Measurements from ENCODE around the gene DHX16.

The DHX16 gene

DNA sequence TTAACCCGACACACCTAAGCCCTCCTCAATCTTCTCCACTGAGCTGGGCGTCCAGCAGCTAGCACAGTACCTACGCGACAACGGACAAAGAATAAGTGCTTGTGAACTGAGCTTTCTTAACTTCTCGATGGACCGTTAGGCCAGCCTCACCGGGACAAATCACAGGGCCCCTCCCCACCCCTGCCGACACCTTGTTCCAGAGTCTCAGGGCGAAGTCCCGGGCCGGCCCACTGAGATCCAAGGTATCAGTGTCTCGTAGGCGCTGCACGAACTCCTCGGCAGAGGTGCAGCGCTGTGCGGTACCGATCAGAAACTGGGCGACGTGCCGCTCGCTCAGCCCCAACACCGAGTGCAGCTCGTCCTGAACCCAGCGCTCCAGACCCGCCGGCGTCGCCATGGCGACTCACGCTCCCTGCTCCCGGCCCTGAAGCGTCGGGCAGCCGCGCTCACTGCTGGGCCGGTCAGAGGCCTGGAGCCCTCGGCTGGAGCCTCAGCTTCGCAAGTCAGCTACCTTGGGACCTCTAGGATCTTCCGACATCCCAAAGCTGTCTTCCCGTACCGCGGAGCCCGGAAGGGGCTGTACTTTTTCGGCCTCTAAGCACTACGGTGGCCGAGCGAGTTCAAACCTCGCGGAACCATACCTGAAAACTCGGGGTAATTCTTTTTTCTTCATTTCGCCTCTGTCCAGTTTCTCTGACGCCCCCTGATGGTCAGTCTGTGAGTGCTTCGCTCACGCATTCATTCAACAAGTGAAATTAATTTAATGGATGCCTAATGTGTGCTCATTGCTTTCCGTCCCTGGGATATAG is at the start of gene DHX16:
TSS of gene DHX16 (minus strand) at position 562 of the 809 bp plus-strand sequence. CDS start at position 397, 165 bp downstream.
- TF ChIP-seq, protein P1, sequence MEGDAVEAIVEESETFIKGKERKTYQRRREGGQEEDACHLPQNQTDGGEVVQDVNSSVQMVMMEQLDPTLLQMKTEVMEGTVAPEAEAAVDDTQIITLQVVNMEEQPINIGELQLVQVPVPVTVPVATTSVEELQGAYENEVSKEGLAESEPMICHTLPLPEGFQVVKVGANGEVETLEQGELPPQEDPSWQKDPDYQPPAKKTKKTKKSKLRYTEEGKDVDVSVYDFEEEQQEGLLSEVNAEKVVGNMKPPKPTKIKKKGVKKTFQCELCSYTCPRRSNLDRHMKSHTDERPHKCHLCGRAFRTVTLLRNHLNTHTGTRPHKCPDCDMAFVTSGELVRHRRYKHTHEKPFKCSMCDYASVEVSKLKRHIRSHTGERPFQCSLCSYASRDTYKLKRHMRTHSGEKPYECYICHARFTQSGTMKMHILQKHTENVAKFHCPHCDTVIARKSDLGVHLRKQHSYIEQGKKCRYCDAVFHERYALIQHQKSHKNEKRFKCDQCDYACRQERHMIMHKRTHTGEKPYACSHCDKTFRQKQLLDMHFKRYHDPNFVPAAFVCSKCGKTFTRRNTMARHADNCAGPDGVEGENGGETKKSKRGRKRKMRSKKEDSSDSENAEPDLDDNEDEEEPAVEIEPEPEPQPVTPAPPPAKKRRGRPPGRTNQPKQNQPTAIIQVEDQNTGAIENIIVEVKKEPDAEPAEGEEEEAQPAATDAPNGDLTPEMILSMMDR (IDR thresholded peaks at IDR 0.05; ENCODE audit: borderline replicate concordance, insufficient read depth, low read depth, low read length), result peak; percentile 75
- H3K4me3 ChIP-seq (ENCODE audit: low read depth, low read length), result peak within 1 kb of the TSS; percentile 77

DNA sequence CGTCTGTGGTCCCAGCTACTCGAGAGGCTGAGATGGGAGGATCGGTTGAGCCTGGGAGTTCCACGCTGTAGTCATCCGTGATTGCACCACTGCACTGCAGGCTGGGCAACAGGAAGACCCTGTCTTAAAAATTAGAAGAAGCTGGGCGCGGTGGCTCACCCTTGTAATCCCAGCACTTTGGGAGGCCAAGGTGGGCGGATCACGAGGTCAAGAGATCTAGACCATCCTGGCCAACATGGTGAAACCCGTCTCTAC is 49.1 kb upstream of the DHX16 start:
- H3K4me3 ChIP-seq (ENCODE audit: low read depth, low read length), result peak overlapping the region; percentile 71

DNA sequence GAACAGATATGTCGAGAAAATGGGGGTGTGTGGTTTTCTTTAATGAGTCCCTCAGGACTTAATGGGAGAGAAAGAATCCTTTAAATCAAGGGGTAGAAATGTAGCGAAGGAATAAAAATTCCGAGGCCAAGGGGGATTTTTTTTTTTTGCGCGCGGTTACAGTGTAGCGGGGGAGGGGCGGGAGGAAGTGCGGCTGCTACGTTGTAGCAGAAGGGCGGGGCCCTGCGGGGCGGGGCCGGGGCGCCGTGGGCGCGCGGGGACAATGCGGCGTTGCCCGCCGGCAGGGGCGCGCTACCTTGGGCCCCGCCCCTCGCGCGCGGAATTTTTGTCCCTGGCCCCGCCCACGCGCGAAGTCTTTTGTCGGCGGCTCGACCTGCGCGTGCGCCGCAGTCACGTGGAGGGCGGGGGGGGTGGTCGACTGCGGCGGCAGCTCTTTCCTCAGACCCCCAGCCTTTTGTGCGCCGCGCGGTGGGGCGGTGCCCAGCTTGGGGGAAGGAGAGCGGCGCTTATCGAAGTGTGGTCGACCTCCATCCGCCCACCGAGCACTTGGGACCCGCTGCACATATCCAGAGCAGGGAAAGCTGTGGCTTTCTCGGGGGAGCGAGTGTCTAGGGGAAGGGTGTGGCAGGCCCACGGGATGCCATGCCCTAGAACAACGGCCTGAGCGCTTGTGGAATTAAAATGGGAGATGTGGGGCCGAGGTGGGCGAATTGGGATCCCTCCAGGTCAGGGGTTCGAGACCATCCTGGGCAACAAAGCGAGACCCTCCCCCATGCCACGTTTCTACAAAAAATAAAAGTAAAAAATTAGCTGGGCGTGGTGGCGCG is 48.6 kb upstream of the DHX16 start:
- TF ChIP-seq, protein P1 (IDR thresholded peaks at IDR 0.05; ENCODE audit: borderline replicate concordance, insufficient read depth, low read depth, low read length), result peak; percentile 42; the same call in 1 of the 2 replicates

DNA sequence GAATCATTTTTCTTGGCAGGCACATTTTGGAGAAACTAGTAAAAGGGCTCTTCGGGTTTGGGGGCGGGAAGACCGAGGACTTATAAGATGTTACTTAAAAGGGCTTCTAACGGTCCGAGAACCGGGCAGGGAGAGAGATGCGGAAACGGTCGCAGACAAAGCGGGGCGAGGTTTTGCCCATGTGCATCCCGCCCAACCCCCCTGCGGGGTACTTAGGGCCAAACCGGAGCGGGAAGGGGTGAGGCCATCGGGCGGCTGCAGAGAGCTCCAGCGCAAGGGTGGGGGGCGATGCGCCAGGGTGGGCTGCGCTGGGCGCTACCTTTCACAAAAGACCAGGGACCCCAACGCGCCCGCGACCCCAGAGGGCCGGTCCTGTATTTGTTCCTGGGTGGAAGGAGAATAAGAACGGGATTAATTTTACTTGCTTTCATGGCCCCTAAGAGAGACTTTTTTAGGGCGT is 48.0 kb upstream of the DHX16 start:
- TF ChIP-seq, protein P1 (IDR thresholded peaks at IDR 0.05; ENCODE audit: borderline replicate concordance, insufficient read depth, low read depth, low read length), result no peak
- H3K4me3 ChIP-seq (ENCODE audit: low read depth, low read length), result peak overlapping the region; percentile 68

More for the DNA sequence above, 48.6 kb upstream of the DHX16 start:
- peak overlapping the region; percentile 71 for H3K4me3 ChIP-seq (ENCODE audit: low read depth, low read length)

DNA sequence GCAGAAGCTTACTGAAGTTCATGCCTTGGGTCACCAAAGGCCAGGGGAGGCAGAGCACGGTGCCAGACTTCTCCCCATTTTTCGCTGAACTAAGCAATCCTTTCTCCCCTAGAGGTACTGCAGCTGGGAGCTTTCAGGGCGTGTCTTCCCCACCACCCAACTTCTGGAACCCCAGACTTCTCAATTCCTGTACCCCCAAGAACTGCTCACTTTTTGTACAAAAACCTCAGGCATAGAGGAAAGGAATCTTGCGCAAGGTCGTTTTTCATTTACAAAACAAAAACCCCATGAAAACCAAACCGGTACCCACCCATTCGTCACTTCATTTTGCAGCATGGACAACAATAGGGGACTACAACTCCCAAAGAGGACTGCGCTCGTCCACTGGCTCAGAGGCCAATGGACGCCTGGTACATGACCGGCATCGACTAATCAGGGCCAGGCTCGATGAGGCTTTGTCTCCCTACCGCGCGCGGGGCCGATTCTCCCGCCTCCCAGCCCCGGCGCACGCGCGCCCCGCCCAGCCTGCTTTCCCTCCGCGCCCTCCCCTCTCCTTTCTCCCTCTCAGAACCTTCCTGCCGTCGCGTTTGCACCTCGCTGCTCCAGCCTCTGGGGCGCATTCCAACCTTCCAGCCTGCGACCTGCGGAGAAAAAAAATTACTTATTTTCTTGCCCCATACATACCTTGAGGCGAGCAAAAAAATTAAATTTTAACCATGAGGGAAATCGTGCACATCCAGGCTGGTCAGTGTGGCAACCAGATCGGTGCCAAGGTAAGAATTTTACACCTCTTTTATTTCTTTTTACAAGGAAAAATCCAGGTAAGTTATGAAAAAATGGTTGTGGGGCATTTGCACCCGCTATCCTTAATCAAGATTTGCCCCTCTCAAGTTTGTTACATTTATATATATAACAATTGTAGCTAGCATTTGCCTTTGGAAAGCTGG is 47.3 kb upstream of the DHX16 start, which contains the start of gene TUBB:
TSS of gene TUBB (plus strand) at position 562 of the 947 bp plus-strand sequence. CDS start at position 717, 155 bp downstream.
- H3K4me3 ChIP-seq (ENCODE audit: low read depth, low read length), result peak within 1 kb of the TSS; percentile 68
- TF ChIP-seq, protein P1 (IDR thresholded peaks at IDR 0.05; ENCODE audit: borderline replicate concordance, insufficient read depth, low read depth, low read length), result no peak

DNA sequence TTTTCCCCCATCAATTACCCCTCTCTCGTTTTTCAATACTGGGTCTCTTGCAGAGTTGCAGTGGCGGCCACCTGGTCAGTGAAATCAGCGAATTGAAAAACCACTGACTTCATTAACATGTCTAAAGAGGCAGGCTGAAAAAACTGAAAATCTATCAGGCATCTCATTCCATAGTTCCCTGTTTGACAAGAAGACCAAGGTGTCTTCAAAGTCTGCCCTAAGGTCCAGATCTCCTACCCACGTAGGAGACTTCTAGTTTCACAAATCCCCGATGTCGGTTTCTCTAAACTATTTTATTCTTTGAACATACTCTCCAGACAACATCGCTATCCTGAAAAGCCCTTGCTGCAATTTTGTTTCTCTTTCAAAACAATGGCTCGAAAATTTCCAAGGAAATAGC is 46.5 kb upstream of the DHX16 start:
- peak overlapping the region; percentile 48 for H3K4me3 ChIP-seq (ENCODE audit: low read depth, low read length)
- TF ChIP-seq, protein P1 (IDR thresholded peaks at IDR 0.05; ENCODE audit: borderline replicate concordance, insufficient read depth, low read depth, low read length), result no peak

DNA sequence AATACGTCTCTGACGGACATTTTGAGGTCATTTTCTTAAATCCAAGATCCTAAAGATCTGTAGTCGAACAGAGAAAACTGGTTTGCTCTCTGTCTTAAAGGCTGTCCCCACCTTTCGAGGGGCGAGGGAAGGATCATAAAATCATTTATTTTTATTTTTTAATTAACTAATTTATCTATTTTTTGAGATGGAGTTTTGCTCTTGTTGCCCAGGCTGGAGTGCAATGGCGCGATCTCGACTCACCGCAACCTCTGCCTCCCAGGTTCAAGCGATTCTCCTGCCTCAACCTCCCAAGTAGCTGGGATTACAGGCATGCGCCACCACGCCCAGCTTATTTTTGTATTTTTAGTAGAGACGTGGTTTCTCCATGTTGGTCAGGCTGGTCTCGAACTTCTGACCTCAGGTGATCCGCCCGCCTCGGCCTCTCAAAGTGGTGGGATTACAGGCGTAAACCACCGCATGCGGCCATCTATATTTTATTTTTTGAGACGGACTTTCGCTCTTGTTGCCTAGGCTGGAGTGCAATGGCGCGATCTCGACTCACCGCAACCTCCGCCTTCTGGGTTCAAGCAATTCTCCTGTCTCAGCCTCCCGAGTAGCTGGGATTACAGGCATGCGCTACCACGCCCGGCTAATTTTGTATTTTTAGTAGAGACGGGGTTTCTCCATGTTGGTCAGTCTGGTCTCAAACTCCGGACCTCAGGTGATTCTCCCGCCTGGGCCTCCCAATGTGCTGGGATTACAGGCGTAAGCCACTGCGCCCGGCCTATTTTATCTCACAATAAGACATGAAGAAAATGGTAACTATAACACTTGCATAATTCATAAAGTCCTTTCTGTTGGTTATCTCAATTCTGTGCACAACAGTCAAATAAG is 45.3 kb upstream of the DHX16 start:
- peak overlapping the region; percentile 40 for H3K4me3 ChIP-seq (ENCODE audit: low read depth, low read length)

Measured in GM12875 (cell line).